ENCODE results near the gene CDCA7. TPM values are rescaled to one million over a fixed set of nuclear protein-coding genes. Genes with fewer than 3 reads are reported as not detected.

The CDCA7 gene
- total and polyA plus RNA-seq, 2 of the 13 experiments (the other 11 are each of a cell fraction or from before 2014, with no cell fraction given) = 46.2 to 57.8 TPM

- 0 out of 2 replicates have a peak, but pooled peaks have one; percentile 4 for TF ChIP-seq ZBTB7A (CRISPR knock-in tag; IDR thresholded peaks at IDR 0.05)
- TF ChIP-seq ZUFSP (CRISPR knock-in tag; IDR thresholded peaks at IDR 0.05; ENCODE audit: borderline replicate concordance) = no peak
- TF ChIP-seq MAFF (IDR thresholded peaks at IDR 0.05; ENCODE audit: low read depth, low read length) = no peak
- no peak for TF ChIP-seq ZNF577 (CRISPR knock-in tag; IDR thresholded peaks at IDR 0.05; ENCODE audit: borderline replicate concordance, low read depth)
- 0 out of 2 replicates have a peak, but pooled peaks have one; percentile 72 for TF ChIP-seq ZNF280B (CRISPR knock-in tag; IDR thresholded peaks at IDR 0.05; ENCODE audit: borderline replicate concordance)
- peak; percentile 45 for TF ChIP-seq KDM2A (CRISPR knock-in tag; IDR thresholded peaks at IDR 0.05; ENCODE audit: borderline replicate concordance, low read depth)
- TF ChIP-seq THAP7 (CRISPR knock-in tag; IDR thresholded peaks at IDR 0.05) = peak; percentile 47; the same call in 1 of the 2 replicates
- no peak for TF ChIP-seq MTERF4 (CRISPR knock-in tag; IDR thresholded peaks at IDR 0.05)
- no peak for TF ChIP-seq ZNF10 (CRISPR knock-in tag; IDR thresholded peaks at IDR 0.05; ENCODE audit: borderline replicate concordance, low read depth)
- TF ChIP-seq ESRRA (CRISPR knock-in tag; IDR thresholded peaks at IDR 0.05; ENCODE audit: low read depth) = peak; percentile 14; the same call in 1 of the 2 replicates
- peak; percentile 68; the same call in 1 of the 2 replicates for TF ChIP-seq CSRNP1 (CRISPR knock-in tag; IDR thresholded peaks at IDR 0.05)
- no peak for TF ChIP-seq ETS1 (CRISPR knock-in tag; IDR thresholded peaks at IDR 0.05)
- TF ChIP-seq CREB3 (CRISPR knock-in tag; IDR thresholded peaks at IDR 0.05) = no peak
- peak; percentile 37; the same call in 1 of the 2 replicates for TF ChIP-seq MAX (IDR thresholded peaks at IDR 0.05)
- TF ChIP-seq JARID2 (CRISPR knock-in tag; IDR thresholded peaks at IDR 0.05; ENCODE audit: insufficient replicate concordance) = peak; percentile 9
Observed at GRCh38 chr2:173355132-173355865, 627 bp downstream of the CDCA7 start (continued).

All from HepG2 (cell line).